Measurements from ENCODE around the gene FAM120B.

The FAM120B gene

GRCh38 chr6:170452767-170453545, 146.4 kb downstream of the FAM120B start:
- Histone ChIP-seq H3K27ac (ENCODE audit: low read depth, low read length) (no peak overlapping the region), H3K9ac (ENCODE audit: low read length) (no peak overlapping the region), H3K27me3 (ENCODE audit: control insufficient read depth in 1 of 2, insufficient read depth in 2 of 2, low read length in 2 of 2) (no peaks in the 10 kb centered on the region), H3K4me1 (ENCODE audit: insufficient read depth, low read length) (no peaks in the 10 kb centered on the region), H3K9me3 (ENCODE audit: low read length) (no peaks in the 10 kb centered on the region), H3K36me3 (ENCODE audit: insufficient read depth, low read length) (no peaks in the 10 kb centered on the region), H3K4me3 (ENCODE audit: low read depth in 1 of 2, low read length in 2 of 2) (no peak overlapping the region)

- no peaks in the 10 kb centered on the region for H3K36me3 ChIP-seq (ENCODE audit: insufficient read depth, low read length)
- no peaks in the 10 kb centered on the region for H3K9me3 ChIP-seq (ENCODE audit: low read length)
- no peak overlapping the region for H3K4me3 ChIP-seq (ENCODE audit: low read depth in 1 of 2, low read length in 2 of 2)
- H3K4me1 ChIP-seq (ENCODE audit: insufficient read depth, low read length) = no peaks in the 10 kb centered on the region
- no peak overlapping the region for H3K27ac ChIP-seq (ENCODE audit: low read depth, low read length)
- no peak overlapping the region for H3K9ac ChIP-seq (ENCODE audit: low read length)
- H3K27me3 ChIP-seq (ENCODE audit: control insufficient read depth in 1 of 2, insufficient read depth in 2 of 2, low read length in 2 of 2) = no peaks in the 10 kb centered on the region
Measured at GRCh38 chr6:170453586-170454511, 147.3 kb downstream of the FAM120B start.

- Histone ChIP-seq H3K27me3 (ENCODE audit: control insufficient read depth in 1 of 2, insufficient read depth in 2 of 2, low read length in 2 of 2) (no peaks in the 10 kb centered on the region), H3K27ac (ENCODE audit: low read depth, low read length) (no peak overlapping the region), H3K36me3 (ENCODE audit: insufficient read depth, low read length) (no peaks in the 10 kb centered on the region), H3K4me1 (ENCODE audit: insufficient read depth, low read length) (no peaks in the 10 kb centered on the region), H3K9ac (ENCODE audit: low read length) (no peak overlapping the region), H3K4me3 (ENCODE audit: low read depth in 1 of 2, low read length in 2 of 2) (no peak overlapping the region), H3K9me3 (ENCODE audit: low read length) (no peaks in the 10 kb centered on the region)
Measured at GRCh38 chr6:170454512-170455285, 148.1 kb downstream of the FAM120B start.

DNA sequence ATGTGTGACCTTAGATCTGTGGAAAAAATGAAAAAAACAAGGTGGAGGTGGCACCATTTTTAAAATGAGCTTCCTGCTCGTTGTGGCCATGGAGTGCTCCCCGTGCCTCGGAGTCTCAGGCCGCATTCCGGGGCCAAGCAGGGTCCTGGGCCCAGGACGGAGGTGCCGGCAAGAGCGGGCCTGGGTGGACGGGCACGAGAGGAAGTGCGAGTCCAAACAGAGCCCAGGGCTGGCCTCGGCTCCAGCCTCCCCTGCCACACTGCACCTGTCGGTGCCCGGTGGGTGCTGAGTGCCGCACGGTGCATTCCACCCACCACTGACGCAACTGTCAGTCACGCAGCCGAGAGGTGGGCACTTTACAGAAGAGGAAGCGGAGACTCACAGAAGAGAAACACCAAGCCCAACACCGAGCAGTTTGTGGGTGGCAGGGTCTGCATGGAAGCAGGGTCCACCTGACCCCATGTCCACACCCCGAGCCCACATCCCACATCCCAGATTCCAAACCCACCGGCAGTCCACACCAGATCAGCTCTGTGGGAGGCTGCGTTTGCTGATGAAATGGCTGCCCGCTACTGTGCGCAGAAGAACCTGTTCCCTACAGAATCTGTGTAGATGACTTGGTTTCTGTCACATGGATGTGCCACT, 148.9 kb downstream of the FAM120B start:
- peaks cover 0 to 5% of the 10 kb centered on the region in 2 donors for H3K27me3 ChIP-seq (ENCODE audit: control insufficient read depth in 1 of 2, insufficient read depth in 2 of 2, low read length in 2 of 2)
- H3K36me3 ChIP-seq (ENCODE audit: insufficient read depth, low read length) = no peaks in the 10 kb centered on the region
- H3K9me3 ChIP-seq (ENCODE audit: low read length) = no peaks in the 10 kb centered on the region
- no peak overlapping the region for H3K4me3 ChIP-seq (ENCODE audit: low read depth in 1 of 2, low read length in 2 of 2)
- H3K9ac ChIP-seq (ENCODE audit: low read length) = no peak overlapping the region
- no peaks in the 10 kb centered on the region for H3K4me1 ChIP-seq (ENCODE audit: insufficient read depth, low read length)
- no peak overlapping the region for H3K27ac ChIP-seq (ENCODE audit: low read depth, low read length)

DNA sequence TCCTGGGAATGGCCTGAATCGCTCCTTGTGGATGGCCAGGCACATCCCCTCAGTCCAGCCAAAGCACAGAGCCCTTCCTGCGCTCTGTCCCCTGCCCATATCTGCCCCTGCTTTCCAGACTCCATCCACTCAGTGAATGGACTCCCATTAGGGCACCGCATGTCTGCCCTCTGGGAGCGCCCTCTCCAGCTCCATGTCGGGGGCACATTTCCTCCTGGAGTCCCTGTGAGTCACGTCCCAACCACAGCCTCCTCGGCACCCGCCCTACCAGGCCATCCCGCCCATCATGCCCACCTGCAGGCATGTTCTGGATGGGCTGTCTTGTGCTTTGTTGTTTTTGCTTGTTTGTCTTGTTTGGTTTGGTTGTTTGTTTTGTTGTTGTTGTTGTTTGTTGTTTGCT, 149.8 kb downstream of the FAM120B start:
- Histone ChIP-seq H3K36me3 (ENCODE audit: insufficient read depth, low read length) (no peaks in the 10 kb centered on the region), H3K4me3 (ENCODE audit: low read depth in 1 of 2, low read length in 2 of 2) (no peak overlapping the region), H3K27me3 (ENCODE audit: control insufficient read depth in 1 of 2, insufficient read depth in 2 of 2, low read length in 2 of 2) (peaks cover 0 to 6% of the 10 kb centered on the region in 2 donors), H3K27ac (ENCODE audit: low read depth, low read length) (no peak overlapping the region), H3K9ac (ENCODE audit: low read length) (no peak overlapping the region), H3K4me1 (ENCODE audit: insufficient read depth, low read length) (no peaks in the 10 kb centered on the region), H3K9me3 (ENCODE audit: low read length) (no peaks in the 10 kb centered on the region)
